GM19438 (cell line): Measurements from ENCODE around the gene DACH1.
"Not testable (repeated sequence)": the region's sequence is repeated elsewhere in the genome, so short reads cannot be mapped to it uniquely, and the experiment has no call there.

Source experiments
- ATAC-seq: cut with Tn5 transposase; IDR thresholded peaks from one replicate; pipeline ENCODE4 v1.9.1; 2021; ENCODE audit warnings: low read depth; ENCODE audit not compliant: unreplicated experiment

DACH1 gene

DNA sequence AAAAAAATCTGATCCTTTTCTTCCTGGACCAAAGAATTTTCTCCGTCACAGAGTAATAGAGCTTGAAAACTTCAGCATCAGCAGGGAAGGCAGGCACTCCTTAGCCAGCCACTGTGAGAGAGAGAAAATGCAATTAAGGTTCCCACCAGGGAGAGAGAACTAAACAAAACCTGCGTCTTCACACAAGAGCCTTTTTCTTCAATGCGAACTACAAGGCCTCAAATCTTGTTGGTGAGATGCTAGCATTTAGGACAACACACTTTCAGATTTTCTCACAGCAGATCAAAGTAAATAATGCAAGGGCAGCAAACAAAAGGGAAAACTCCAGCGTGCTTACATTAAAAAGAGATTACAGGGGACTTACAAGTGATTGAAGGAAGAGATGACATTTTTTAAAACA, 80.1 kb downstream of the DACH1 start:
- no peak for ATAC-seq

DNA sequence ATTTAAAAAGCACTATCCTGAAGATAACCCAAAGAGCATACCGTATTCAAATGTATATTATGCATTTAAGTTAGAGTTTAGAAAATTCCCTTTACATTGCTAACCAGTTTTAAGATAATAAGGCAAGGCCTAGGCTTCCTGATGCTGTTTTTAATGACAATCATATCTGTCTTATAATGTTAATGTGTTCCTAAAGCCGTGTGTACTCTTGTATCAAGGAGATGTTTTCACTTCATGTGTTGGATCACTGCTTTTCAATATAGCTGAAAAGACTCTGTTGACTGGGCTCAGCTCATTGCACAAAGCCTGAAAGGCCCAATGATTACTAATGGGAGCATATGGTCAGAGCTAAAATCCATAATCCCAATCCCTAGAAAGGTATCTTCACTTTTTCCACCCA, 81.6 kb downstream of the DACH1 start:
- no peak for ATAC-seq

DNA sequence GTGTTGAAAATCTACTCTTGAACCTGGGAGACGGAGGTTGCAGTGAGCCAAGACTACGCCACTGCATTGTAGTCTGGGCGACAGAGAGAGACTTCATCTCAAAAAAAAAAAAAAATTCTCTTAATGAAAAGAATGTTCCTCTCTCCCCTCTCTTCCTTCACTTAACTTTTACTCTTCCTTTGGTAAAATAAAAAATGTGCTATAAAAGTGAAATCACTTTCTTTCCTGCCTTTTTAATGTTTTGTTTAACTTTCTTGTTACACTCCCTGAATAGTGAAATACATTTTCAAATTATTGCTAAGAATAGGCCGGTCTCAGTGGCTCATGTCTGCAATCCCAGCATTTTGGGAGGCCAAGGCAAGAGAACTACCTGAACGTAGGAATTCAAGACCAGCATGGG, 86.5 kb downstream of the DACH1 start:
- no peak for ATAC-seq

DNA sequence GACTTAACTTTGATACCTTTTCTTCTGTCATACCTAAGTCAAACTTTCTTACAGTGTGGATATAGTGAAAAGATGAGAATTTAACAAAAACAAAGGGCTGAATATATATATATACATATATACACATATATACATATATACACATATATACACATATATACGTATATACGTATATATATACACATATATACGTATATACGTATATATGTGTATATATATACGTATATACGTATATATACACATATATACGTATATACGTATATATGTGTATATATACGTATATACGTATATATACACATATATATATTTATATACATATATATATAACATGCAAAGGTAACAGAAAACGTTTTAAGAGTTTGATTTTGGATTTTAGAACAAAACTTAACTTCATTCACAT, 88.0 kb downstream of the DACH1 start:
- ATAC-seq, result not testable (repeated sequence)

DNA sequence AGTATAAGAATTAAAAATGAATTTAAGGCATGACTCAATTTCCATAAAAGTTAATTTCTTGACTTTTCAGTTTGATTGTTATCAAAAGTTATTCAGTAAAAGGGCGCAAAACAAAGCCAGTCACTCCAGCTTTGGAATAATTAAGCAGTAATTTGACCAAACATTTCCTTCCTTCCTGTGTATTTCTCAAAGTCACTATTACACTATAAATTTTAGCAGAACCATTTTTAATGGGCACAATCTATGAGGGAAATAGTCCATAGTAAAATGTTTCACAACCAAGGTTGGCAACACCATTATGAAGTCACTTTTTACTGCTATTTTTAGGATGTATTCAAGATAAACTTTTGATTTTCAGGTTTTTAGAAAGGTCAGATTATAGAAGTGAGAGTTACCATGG, 91.0 kb downstream of the DACH1 start:
- no peak for ATAC-seq

DNA sequence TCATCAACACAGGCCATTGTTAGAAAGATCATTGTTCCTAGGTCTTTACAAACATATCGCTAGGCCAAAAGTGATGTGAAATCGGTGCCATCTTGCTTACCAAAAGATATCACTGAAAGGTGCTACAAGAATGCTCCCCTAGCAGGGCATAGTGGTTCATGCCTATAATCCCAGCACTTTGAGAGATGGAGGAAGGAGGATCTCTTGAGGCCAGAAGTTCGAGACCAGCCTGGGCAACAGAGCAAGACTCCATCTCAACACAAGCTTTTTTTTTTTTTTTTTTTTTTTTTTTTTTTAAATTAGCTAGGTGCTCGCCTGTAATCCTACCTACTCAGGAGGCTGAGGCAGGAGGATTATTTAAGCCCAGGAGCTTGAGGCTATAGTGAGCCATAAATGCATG, 92.1 kb downstream of the DACH1 start:
- no peak for ATAC-seq

DNA sequence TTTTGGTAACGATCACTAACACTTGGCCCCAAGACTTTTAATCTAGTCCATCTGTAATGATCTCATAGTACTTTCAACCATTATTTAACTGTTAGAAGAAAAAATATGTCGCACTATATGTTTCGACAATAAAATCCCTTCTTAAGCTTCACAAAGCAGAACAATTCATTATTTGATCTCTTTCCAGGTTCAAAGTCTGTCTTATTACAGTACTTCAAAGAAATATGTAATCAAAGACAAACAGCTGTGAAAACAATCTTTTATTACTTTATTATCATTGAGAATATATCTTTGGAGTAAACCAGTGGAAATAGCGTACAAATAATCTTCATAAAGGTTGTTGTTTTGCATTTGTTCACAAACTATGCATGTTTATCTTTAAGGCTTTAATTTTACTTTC, 93.5 kb downstream of the DACH1 start:
- no peak for ATAC-seq

DNA sequence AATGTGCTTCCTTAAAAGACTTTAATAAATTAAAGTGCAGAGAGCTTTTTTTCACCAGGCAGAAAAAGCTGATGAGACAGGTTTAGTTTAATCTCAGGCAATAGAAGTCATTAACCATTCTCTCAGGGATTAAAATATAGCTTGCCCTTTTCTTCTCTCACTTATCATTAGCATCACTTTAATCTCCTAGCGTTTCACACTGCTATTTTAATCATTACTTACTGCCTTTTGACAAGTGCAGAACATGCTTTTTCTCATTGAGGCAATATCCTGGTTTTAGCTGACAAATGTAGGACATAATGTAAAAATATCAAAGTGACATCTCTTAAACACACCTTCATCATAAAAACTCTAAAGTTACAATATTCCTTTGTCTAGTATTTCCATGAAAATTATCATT, 94.6 kb downstream of the DACH1 start:
- ATAC-seq, result no peak

DNA sequence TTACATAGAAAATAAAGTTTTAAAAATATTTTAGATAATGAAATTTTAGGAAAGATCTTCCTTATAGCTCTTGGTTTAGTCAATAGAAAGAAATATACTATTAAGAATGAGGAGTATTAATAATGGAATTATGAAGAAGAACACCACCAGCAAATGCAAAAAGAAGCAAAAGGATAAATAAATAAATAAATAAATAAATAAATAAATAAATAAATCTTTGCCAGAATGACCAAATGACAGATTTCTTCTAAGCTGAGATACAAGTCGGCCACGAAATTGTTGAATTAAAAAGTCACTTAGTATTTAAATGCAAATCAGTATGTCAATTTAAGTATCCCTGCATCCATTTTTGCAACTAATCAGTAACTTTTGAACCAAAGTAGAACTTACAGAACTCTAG, 95.9 kb downstream of the DACH1 start:
- no peak for ATAC-seq

DNA sequence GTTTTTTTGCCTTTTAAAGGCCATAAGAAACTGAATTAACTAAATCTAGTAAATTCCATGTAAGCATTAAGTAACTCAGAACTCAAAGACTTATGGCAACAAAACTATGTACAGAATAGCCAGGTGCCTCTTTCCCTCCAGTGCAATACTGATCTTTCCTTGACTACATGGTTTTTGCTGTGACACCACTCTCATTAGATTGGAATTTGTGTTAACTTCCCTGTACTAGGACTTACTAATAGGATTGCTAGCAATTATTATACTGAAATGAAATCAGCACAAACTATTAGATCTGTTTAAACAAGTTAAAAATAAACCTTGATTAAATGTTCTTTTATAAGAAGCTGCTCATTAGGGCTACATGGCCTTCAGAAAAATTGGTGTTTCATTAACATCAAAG, 96.3 kb downstream of the DACH1 start:
- no peak for ATAC-seq

DNA sequence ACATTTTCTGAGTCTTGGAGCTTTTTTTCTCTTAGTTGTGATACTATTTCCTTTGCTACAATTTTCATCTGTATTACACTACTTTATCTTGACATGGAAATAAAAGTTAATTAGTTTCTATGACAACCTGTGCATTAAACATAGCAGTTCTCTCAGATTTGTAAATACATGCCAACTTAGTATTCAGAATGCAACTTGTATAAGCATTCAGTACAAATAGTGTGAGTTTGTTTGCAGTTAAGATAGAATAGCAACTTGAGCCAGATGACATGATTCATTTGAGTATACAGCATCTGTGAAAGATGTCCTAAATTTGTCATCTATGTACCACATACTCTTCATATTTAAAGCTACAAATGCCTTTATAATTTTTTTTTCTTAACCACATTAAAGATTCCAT, 98.1 kb downstream of the DACH1 start:
- ATAC-seq, result no peak

DNA sequence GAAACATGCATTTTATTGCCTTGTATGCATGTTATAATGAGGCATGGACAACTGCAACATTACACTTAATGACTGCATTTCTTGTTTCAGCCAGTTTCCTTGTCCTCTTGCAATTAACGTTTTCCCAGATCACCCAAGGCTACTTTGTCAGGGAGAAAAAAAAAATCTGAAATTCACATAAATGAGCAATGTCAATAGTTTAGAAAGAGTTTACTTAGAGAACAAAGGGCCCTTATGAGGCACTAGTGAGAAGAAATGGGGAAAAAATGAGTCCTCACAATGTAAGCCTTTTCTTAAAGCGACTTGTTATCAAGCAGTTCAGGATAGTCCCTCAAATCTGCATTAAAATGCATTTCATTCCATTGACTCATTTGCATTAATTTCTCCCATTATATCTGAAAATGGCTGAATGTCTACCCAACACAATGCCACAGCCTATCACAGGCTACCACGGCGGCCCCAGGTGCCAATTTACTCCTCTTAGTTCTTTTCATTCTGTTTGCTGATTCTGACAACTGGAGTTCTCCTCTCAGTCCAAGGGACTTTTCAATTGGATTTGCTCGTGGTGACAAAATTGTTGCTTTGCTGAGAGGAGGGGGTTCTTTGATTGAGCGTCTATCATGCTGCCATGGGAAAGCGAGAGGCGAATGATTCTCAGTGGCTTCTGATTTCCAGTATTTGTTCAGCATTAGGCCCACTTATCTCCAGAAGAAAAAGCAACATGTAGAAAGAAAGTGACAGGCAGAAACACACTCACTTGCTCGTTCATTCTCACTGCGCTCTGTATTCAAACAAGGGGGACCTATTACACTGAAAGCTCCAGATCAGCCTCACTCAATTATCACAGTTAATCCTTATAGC, 107.1 kb downstream of the DACH1 start:
- ATAC-seq, result no peak

DNA sequence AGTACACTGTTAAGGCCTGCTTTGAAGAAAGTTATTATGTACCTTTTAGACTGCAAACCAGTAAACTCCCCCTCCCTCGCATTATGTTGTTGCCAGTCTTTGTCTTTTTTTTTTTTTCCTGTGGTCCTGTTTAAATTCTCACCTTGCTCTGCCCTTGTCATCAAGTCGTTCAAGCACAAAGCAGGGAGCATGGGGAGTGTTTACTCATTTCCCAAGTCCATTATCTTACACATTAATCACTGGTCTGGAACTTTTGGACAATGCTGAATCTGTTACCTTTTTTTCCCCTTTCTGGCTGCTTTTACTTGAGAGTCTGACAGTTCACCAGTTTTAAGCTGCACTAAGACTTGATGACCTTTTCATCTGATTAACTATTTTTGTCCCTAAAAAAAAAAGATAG, 108.2 kb downstream of the DACH1 start:
- no peak for ATAC-seq

DNA sequence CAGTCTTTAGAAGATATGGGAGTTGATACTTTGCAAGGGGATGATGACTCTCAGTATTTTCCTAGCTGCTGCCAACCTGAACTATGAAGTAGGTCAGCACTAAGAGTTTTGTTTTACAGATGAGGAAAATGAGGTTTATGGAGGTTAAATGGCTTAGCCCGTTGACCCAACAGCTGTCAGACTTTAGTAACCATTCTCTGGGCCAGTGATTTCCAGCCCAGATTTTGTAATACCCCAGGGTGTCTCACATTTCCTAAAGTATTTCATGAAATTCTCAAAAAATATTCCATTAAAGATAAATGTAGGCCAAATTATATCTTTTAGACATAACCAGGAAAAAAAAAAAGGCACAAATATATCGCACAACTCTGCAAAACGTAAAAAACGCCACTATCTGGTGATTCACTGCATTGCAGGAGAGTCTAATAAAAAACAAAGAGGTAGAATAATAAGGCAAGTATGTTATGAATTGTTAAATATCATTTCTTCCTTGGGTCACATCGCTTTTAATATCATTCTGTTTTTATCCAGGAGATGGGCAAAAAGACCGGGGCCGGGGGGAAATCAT, 112.5 kb downstream of the DACH1 start:
- no peak for ATAC-seq

DNA sequence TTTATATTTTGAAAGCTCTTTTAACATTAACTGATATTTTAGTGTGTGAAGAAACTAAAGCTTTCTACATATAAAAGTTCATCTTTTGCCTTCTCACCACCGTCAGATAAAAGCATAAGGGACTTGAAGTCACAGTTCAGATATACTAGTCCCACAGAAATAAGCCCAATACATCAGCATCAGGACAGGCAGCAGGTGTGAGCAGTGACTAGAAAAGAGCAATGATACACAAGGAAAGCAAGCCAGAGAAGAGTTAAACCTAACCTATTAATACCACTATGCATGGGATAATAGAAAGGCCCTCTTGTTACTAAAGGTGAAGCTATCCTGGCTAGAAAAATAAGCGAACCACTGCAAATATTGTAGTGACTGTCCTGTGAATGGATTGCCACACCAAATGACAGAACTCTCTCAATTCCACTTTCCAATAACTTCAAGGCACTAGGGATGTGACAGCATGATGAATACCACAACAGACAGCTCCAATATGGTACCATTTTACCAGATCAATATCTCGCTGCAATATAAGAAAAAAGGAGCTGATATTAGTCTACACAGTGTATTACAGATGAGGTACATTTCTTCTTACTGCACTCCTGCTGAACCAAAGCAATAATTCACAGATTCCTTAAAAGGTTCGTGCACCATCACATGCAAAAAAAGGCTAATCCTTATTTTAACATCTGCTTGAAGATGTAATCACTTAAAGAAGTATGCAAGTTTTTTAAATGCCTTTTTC, 114.1 kb downstream of the DACH1 start:
- no peak for ATAC-seq

DNA sequence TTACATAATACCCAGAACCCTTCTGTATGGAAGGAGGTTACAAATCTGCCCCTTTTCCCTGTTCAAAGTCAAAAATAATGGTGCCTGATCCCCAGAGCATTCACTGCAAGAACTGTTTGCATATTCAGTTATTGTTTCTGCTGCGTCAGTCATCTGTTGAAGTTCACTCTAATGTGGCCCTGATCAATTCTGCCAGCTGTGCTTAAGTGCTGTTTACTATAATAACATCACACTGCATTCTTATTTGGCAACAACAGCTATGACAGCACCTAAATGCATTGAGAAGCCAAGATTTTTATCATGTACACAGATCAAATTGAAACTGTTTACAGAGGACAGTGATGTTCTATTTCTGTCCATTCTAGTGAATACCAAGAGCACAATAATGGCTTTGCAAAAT, 115.9 kb downstream of the DACH1 start:
- no peak for ATAC-seq

DNA sequence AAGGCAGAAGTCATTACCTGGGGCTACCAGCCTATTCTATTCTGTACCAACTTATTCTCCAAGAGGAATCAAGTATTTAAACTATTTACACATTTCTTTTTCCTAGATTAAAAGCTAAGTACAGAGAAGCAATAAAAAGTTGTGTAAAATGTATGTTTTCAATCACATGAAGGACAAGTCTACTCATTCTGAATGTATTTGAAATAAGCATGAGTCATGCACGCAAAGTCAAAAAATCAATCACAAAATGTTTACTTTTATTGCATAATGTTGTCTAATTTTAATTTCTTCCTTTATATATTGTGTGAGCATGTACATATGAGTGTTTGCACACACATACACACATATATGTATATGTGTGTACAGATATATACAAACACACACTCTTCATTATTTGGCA, 136.7 kb downstream of the DACH1 start:
- ATAC-seq, result no peak

DNA sequence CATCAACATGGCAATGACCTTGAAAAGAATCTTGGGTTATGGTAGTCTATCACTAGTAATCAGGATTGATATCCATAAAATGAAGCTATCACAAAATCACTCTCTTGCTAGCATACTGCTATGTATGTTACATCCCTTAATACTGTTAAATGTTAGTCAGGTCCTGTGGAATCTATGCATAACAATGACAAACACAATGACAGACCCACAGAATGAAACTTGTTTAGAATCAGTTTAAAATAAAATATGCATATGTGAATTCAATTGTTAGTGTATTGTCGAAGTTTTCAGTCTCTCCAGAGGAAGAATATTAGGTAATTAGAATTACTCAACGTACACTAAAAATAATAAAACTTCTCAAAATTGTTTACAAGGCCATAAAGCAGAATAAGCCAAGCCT, 137.6 kb downstream of the DACH1 start:
- ATAC-seq, result no peak

DNA sequence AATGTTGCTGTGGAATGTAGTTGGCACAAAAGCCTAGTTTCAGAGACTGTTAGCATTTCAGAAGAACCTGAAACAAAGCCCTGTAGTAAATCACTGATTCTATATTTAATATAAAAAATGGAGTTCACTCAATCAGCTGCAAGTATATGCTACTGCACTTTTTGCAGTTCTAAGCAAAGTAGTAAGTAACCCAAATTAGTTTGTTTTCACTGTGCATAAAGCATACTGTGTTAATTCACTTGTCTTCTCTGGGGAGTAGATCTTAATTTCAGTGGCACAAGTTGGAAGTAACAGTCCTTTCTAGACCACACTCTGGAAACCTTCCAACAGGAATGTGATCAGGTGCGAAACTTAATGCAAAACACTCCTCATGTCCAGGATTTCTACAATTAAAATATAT, 139.3 kb downstream of the DACH1 start:
- no peak for ATAC-seq

DNA sequence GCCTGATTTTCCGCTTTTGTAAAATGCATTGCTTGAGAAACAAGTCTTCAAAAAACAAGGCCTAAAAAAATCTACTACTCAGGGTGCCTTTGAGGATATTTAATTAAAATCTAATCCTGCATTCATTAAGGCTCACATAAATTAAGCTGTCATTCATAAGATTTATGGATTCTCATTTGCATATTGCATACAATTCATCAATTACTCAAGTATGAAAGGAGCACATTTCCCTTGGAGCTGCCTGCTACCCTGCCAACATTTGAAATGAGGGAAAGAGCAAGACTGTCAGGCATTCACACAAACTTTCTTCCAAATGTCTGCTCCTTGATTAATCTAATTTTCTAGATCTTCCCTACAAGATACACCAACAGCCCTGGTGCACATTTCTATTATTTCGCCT, 140.0 kb downstream of the DACH1 start:
- ATAC-seq, result no peak

DNA sequence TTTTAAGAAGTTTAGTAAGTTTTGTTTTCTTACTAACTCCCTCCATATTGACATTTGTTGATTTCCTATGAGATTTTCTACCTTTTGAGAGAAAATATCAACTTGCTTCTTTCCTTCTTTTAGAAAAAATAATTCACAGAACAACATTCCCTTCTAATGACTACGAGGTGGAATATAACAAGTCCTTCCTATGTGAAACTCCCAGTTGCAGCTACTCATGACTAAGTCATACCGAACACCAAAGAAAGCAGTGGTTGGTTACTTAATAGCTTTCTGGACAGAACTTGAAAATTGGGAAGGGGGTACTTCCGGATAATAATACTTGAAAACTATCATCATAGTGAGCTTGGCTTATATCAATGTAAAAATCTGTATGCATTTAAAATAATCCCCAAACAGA, 144.8 kb downstream of the DACH1 start:
- no peak for ATAC-seq

DNA sequence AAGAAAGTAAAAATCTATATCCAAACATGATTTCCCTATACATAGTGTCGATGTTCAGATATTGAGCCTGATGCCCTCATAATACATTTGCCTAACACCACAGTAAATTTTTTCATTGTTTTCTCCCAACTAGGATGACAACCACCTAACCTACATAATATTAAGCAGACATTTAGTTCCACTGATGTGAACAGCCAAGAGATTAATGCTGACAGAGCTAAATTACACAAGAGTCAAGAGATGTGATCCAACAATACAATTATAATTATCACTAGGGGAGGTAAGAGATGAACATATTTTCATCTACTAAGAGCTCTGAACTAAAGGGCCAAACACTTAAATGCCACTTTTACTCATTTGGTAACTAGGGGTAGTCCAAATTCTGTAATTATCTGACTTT, 145.9 kb downstream of the DACH1 start:
- ATAC-seq, result no peak
